Measurements from ENCODE around the gene RPS6KA1. TPM values are rescaled to one million over a fixed set of nuclear protein-coding genes. Genes with fewer than 3 reads are reported as not detected.

The RPS6KA1 gene
- total and polyA plus RNA-seq, 9 of the 15 experiments (the other 6 are each of a cell fraction or from before 2014, with no cell fraction given), result 2.4 to 61.0 (median 35.5) TPM

GRCh38 chr1:26541816-26542711, 12.5 kb downstream of the RPS6KA1 start (continued):
- TF ChIP-seq SMARCB1 (IDR thresholded peaks at IDR 0.05; ENCODE audit: insufficient read length, low read depth) (peak; percentile 87), CC2D1A (IDR thresholded peaks at IDR 0.05) (0 out of 2 replicates have a peak, but pooled peaks have one; percentile 22), ZNF444 (CRISPR knock-in tag; IDR thresholded peaks at IDR 0.05) (0 out of 2 replicates have a peak, but pooled peaks have one; percentile 11), SMARCA4 (IDR thresholded peaks at IDR 0.05) (peak; percentile 79), RAD21 (CRISPR knock-in tag; conservative IDR thresholded peaks at IDR 0.05 in 1 of 2, IDR thresholded peaks at IDR 0.05 in 1 of 2) (peak; percentile 52 to 65), TARDBP (IDR thresholded peaks at IDR 0.05) (peak; percentile 77; the same call in 1 of the 2 replicates), TOE1 (IDR thresholded peaks at IDR 0.05; ENCODE audit: borderline replicate concordance) (0 out of 2 replicates have a peak, but pooled peaks have one; percentile 53), TOE1 (CRISPR knock-in tag; IDR thresholded peaks at IDR 0.05; ENCODE audit: borderline replicate concordance, low read depth) (no peak; the same call in 1 of the 2 replicates), ETV1 (tag; conservative IDR thresholded peaks at IDR 0.05; ENCODE audit: low read depth) (peak; percentile 81), FOXJ2 (tag; IDR thresholded peaks at IDR 0.05) (peak; percentile 43; the same call in 1 of the 2 replicates), HINFP (tag; conservative IDR thresholded peaks at IDR 0.05; ENCODE audit: low read depth) (no peak), BHLHE40 (IDR thresholded peaks at IDR 0.05; ENCODE audit: low read length) (peak; percentile 38), HDAC3 (IDR thresholded peaks at IDR 0.05; ENCODE audit: borderline replicate concordance, partially characterized antibody) (no peak), HSF4 (CRISPR knock-in tag; IDR thresholded peaks at IDR 0.05; ENCODE audit: borderline replicate concordance) (no peak), CXXC5 (CRISPR knock-in tag; IDR thresholded peaks at IDR 0.05) (0 out of 2 replicates have a peak, but pooled peaks have one; percentile 43), CBX3 (IDR thresholded peaks at IDR 0.05; ENCODE audit: borderline replicate concordance in 1 of 2, low read length in 2 of 2) (peak in 1 of 2 experiments; percentile 79; a peak in 1 of 3 replicates), KDM2B (CRISPR knock-in tag; IDR thresholded peaks at IDR 0.05) (no peak), NR2C2 (CRISPR knock-in tag; IDR thresholded peaks at IDR 0.05) (0 out of 2 replicates have a peak, but pooled peaks have one; percentile 14), NR2C2 (tag; IDR thresholded peaks at IDR 0.05) (0 out of 2 replicates have a peak, but pooled peaks have one; percentile 36), ZNF609 (CRISPR knock-in tag; IDR thresholded peaks at IDR 0.05; ENCODE audit: borderline replicate concordance) (no peak)
